ENCODE data around the gene KRTAP2-1.
"Not testable (repeated sequence)": the region's sequence is repeated elsewhere in the genome, so short reads cannot be mapped to it uniquely, and the experiment has no call there.

DNA sequence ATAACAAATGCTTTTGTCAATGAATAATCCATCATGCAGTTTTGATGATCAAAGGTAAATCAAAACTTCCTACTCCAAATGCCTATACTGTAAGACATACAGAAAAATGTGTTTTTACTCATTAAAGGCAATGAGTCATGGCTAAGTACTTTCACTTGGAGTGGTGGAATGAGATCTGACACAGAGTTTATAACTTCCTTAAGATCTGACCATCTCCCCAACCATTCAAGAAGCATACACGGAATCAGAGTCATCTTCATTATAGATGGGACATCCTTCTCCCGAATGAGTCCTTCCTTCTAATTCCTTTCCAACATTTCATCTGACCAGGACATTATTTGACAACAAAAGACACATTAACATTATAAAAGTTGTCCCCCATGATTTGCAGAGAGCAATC is 36.3 kb upstream of the KRTAP2-1 start:
- not testable (repeated sequence) for TF ChIP-seq BRD4 (CRISPR knock-in tag; IDR thresholded peaks at IDR 0.05); ZNF501 (CRISPR knock-in tag; IDR thresholded peaks at IDR 0.05); ZNF317 (CRISPR knock-in tag; IDR thresholded peaks at IDR 0.05); KDM2A (CRISPR knock-in tag; IDR thresholded peaks at IDR 0.05; ENCODE audit: borderline replicate concordance, low read depth); KAT8 (CRISPR knock-in tag; IDR thresholded peaks at IDR 0.05); ZC3H4 (CRISPR knock-in tag; IDR thresholded peaks at IDR 0.05; ENCODE audit: borderline replicate concordance); FOSL1 (CRISPR knock-in tag; IDR thresholded peaks at IDR 0.05; ENCODE audit: borderline replicate concordance); HDAC1 (CRISPR knock-in tag; IDR thresholded peaks at IDR 0.05)
- TF ChIP-seq, protein P1, sequence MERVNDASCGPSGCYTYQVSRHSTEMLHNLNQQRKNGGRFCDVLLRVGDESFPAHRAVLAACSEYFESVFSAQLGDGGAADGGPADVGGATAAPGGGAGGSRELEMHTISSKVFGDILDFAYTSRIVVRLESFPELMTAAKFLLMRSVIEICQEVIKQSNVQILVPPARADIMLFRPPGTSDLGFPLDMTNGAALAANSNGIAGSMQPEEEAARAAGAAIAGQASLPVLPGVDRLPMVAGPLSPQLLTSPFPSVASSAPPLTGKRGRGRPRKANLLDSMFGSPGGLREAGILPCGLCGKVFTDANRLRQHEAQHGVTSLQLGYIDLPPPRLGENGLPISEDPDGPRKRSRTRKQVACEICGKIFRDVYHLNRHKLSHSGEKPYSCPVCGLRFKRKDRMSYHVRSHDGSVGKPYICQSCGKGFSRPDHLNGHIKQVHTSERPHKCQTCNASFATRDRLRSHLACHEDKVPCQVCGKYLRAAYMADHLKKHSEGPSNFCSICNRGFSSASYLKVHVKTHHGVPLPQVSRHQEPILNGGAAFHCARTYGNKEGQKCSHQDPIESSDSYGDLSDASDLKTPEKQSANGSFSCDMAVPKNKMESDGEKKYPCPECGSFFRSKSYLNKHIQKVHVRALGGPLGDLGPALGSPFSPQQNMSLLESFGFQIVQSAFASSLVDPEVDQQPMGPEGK (CRISPR knock-in tag; IDR thresholded peaks at IDR 0.05), result not testable (repeated sequence)
- TF ChIP-seq, protein P2, sequence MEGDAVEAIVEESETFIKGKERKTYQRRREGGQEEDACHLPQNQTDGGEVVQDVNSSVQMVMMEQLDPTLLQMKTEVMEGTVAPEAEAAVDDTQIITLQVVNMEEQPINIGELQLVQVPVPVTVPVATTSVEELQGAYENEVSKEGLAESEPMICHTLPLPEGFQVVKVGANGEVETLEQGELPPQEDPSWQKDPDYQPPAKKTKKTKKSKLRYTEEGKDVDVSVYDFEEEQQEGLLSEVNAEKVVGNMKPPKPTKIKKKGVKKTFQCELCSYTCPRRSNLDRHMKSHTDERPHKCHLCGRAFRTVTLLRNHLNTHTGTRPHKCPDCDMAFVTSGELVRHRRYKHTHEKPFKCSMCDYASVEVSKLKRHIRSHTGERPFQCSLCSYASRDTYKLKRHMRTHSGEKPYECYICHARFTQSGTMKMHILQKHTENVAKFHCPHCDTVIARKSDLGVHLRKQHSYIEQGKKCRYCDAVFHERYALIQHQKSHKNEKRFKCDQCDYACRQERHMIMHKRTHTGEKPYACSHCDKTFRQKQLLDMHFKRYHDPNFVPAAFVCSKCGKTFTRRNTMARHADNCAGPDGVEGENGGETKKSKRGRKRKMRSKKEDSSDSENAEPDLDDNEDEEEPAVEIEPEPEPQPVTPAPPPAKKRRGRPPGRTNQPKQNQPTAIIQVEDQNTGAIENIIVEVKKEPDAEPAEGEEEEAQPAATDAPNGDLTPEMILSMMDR (CRISPR knock-in tag; IDR thresholded peaks at IDR 0.05), result not testable (repeated sequence)
- TF ChIP-seq, protein P3, sequence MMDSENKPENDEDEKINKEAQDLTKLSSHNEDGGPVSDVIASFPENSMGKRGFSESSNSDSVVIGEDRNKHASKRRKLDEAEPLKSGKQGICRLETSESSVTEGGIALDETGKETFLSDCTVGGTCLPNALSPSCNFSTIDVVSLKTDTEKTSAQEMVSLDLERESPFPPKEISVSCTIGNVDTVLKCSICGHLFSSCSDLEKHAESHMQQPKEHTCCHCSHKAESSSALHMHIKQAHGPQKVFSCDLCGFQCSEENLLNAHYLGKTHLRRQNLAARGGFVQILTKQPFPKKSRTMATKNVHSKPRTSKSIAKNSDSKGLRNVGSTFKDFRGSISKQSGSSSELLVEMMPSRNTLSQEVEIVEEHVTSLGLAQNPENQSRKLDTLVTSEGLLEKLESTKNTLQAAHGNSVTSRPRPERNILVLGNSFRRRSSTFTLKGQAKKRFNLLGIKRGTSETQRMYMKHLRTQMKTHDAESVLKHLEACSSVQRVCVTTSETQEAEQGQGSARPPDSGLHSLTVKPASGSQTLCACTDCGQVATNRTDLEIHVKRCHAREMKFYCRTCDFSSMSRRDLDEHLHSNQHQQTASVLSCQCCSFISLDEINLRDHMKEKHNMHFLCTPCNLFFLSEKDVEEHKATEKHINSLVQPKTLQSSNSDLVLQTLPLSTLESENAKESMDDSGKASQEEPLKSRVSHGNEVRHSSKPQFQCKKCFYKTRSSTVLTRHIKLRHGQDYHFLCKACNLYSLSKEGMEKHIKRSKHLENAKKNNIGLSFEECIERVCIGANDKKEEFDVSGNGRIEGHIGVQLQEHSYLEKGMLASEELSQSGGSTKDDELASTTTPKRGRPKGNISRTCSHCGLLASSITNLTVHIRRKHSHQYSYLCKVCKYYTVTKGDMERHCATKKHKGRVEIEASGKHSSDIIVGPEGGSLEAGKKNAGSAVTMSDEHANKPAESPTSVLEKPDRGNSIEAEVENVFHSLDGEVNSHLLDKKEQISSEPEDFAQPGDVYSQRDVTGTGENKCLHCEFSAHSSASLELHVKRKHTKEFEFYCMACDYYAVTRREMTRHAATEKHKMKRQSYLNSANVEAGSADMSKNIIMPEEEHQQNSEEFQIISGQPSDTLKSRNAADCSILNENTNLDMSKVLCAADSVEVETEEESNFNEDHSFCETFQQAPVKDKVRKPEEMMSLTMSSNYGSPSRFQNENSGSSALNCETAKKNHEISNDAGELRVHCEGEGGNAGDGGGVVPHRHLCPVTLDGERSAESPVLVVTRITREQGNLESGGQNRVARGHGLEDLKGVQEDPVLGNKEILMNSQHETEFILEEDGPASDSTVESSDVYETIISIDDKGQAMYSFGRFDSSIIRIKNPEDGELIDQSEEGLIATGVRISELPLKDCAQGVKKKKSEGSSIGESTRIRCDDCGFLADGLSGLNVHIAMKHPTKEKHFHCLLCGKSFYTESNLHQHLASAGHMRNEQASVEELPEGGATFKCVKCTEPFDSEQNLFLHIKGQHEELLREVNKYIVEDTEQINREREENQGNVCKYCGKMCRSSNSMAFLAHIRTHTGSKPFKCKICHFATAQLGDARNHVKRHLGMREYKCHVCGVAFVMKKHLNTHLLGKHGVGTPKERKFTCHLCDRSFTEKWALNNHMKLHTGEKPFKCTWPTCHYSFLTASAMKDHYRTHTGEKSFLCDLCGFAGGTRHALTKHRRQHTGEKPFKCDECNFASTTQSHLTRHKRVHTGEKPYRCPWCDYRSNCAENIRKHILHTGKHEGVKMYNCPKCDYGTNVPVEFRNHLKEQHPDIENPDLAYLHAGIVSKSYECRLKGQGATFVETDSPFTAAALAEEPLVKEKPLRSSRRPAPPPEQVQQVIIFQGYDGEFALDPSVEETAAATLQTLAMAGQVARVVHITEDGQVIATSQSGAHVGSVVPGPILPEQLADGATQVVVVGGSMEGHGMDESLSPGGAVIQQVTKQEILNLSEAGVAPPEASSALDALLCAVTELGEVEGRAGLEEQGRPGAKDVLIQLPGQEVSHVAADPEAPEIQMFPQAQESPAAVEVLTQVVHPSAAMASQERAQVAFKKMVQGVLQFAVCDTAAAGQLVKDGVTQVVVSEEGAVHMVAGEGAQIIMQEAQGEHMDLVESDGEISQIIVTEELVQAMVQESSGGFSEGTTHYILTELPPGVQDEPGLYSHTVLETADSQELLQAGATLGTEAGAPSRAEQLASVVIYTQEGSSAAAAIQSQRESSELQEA (CRISPR knock-in tag; IDR thresholded peaks at IDR 0.05; ENCODE audit: not compliant biosample characterization), result not testable (repeated sequence)
- TF ChIP-seq, protein P4, sequence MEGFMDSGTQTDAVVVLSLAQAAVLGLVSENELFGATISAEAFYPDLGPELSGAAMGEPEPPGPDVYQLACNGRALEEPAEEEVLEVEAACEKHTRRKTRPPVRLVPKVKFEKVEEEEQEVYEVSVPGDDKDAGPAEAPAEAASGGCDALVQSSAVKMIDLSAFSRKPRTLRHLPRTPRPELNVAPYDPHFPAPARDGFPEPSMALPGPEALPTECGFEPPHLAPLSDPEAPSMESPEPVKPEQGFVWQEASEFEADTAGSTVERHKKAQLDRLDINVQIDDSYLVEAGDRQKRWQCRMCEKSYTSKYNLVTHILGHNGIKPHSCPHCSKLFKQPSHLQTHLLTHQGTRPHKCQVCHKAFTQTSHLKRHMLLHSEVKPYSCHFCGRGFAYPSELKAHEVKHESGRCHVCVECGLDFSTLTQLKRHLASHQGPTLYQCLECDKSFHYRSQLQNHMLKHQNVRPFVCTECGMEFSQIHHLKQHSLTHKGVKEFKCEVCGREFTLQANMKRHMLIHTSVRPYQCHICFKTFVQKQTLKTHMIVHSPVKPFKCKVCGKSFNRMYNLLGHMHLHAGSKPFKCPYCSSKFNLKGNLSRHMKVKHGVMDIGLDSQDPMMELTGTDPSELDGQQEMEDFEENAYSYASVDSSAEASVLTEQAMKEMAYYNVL (CRISPR knock-in tag; IDR thresholded peaks at IDR 0.05; ENCODE audit: borderline replicate concordance), result not testable (repeated sequence)

Measured in HepG2 (cell line).